Measurements from ENCODE around the gene HES6.
A peak's percentile ranks its signal among the peaks of the same experiment; 100 is the strongest.

HES6 gene

DNA sequence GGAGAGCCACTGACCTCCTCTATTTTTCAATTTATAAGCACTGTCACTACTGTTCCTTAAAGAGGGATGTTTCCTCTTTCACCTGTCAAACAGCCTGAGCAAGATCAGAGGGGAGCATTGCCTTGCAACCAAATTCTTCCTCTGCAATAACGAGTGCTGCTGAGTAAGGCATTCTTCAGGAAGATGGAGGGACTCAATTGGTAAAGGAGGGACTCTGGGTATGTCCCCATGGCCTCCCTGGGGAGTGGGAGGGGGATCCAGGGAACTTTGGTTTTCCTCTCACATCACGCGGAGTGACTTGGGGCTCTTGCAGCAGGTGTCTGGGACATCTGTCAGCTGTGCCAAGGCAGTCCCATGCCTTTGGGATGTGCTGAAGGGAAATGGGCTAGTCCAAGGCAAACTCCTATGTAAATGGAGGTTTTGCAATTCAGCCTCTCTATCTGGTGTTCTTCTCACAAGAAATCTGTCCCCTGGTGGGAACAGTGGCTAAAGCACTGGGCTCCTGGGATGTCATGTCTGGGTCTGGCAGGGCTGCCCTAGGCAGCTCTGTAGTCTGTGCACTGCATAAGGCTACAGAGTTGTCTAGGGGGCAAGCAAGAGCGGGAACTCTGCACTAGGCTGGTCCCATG is 14.4 kb upstream of the HES6 start:
- DNase-seq (ENCODE audit: low spot score) = no peak

DNA sequence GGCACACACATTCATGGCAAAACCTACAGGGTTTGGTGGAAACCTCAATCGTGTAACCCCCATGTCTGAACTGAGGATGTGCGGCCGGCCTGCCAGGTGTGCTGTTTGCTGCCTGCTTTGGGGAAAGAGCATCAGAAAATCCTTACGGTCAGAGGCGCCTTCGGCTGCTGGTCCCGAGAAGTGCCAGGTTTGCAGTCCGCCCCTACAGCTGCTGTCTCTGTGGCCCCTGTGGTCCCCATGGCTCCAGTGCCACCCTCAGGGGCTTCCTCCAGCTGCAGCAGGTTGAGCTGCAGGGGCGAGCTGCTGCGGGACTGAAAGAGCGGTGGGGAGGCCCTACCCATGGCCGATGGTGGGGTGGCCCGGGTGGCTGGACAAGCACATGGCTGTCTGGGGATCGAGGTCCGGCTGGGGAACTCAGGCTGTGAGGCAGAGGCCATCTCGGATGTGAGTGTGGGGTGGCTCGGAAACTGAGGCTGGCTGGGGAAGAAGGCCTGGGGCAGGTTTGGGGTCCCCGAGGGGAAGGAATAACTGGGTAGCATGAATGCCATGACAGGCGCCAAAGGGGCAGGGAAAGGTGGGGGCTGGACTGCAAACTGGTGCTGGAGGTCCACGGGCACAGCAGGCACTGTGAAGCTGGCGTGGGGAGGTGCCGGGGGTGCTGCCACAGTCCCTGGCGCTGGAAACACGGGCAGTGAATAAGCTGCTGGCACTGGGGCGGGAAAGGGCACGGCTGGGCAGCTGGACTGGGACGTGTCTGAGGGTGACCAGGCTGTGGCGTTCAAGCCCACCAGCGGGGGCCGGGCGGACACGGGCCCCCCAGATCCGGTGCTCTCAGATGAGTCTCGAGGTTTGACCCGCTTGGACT is 13.2 kb upstream of the HES6 start:
- DNase-seq (ENCODE audit: low spot score) = no peak

DNA sequence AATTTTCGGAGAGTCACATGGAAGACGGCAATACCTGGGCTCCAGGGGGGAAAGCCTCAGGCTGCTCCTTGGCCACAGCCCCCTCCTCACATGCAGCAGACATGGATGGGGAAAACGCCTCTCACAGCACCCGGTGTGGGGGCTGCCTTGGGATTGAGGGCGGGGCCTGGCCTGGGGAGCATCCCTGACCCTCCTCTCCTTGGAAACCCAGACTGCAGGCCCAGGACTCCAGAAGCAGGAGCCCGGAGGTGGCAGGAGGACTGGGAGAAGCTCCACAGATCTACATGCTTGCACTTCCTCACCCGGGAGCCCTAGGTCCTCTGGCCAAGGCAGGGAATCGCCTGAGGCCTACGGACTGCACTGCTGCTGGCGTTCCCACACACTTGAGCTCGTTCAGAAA is 12.1 kb upstream of the HES6 start:
- no peak for DNase-seq (ENCODE audit: low spot score)

DNA sequence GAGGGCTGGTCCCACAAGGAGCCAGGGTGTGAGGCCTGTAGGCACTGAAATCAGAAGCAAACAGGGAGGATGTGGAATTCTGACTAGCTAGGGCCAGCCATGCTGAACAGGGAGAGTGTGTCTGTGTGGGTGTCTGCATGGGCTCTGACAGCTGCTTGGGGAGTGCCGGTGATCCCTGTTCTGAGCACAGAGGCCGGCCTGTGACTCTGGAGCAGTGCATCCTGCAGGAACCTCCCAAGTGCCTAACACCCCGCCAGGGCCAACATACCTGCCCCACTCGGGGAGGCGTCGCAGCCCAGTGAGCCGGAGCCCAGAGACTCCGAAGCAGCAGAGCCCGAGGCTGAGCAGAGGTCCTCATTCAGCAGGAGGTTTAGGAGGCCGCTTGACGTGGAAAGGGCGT is 11.5 kb upstream of the HES6 start:
- DNase-seq (ENCODE audit: low spot score) = no peak

DNA sequence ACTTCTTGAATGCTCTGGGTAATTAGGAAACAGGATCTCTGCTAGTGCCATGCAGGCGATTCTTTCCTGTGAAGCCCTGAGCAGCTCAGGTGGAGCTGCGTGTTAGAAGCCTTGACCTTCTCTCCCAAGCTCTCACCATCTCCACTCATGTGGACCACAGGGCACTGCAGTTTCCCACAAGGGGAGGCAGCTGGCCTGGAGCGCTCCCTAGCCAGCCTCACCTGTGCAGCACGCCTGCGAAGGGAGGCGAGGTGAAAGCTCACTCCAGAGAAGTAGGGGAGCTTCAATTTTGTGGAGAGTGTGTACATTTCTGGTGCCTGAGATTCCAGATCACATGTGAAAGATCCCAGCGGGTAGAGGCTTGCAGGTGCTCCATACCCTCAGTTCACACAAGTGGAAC is 11.1 kb upstream of the HES6 start:
- DNase-seq (ENCODE audit: low spot score) = no peak

DNA sequence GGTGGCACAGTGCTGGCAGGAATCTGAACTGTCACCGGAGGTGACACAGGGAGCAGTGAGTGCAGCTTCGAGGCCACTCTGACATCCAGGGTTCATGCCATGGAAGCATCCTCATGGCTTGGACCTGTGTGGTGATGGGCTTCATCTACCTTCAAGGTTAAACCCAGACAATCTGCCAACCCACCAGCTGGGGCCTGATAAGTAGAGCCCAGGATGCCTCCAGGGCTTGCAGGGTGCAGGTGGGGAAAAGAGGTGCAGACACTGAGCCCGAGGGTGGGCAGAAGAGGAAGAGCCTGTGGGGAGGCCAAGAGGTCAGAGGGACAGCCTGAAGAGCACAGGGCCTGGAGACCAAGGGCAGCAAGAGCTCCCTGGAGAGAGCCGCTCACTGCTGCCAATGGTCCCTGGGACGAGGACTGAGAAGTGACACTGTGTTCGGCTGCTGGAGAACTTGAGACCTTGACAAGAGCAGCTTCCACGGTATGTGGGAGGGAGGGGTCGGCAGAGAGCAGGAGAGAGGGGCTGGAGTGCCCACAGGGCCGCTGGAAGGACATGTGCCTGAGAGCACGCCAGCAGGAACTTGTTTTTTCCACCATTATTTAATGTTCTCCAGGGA is 8.1 kb upstream of the HES6 start:
- DNase-seq (ENCODE audit: low spot score) = no peak

DNA sequence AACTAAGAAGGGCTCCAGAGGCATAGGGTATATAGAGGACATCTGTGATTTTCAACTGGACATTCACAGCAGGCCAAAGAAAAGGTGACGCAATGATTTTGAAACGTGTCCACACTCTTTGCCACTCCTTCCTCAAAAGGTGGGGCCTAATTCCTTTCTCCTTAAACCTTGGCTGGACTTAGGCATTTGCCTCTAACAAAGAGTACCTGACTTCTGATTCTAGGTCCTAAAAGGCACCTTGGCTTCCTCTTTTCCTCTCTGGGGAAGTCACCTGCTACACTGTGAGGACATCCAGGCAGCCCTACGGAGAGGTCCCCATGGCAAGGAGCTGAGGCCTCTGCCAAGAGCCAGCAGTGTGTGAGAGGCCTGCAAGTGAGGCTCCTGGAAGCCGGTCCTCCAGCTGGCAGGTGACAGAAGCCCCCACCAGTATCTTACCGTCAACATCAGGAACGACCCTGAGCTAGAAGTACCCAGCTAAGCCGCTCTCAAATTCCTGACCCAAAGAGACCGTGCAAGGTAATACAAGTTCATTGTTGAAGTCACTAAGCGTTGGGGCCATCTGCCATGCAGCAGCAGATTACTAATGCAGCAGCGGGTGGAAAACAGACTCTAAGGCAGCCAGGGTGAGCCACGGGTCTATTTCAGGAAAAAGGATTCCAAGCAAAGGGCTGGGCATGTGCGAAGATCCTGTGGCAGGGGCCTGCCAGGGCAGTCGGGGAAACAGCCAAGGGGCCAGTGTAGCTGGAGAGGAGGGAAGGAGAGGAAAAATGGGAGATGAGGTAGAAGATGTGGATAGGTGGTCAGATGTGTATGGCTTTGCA is 7.4 kb upstream of the HES6 start:
- no peak for DNase-seq (ENCODE audit: low spot score)

DNA sequence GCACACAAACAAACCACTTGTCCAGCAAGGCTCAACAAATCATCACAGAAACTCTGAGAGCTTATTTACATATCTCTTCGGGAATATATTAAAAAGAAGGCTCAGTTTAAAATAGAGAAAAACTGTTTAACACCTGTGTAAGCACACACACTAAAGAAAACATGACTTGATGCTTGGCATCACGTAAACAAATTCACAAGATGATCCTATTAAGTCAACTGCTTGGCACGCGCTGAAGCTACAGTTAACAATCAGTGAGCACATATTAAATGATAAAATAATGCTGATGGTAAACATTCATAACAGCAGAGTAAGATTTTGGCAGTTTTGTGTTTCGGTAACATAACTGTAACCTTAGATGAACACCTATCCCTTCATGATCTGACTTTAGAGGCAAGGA is 4.3 kb upstream of the HES6 start:
- no peak for DNase-seq (ENCODE audit: low spot score)

DNA sequence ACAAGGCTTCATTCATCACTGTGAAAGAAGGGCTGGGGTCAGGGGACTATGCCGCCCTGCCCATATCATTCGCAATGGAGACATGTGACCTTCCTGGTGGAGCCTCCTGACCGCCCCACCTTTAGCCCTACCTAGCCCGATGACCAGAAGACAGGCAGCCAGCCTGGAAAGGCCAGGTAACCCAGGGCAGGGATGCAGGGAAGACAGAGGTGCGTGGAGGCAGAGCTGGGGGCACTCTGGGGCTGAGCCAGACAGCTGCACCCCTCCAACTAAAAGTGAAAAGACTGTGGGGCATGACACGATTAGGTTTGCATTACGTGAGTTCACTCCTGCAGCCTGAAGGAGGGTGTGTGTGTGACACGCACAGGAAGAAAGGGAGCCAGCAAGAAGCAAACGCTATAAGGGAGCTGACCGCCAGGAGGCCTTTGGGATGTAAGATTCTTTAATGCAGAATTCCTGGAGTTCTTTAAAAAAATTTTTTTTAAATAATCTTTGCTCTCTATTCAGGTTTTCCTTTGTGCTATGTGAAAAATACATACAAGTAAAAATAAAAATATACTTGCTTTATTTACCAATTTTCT is 3.7 kb upstream of the HES6 start:
- no peak for DNase-seq (ENCODE audit: low spot score)

DNA sequence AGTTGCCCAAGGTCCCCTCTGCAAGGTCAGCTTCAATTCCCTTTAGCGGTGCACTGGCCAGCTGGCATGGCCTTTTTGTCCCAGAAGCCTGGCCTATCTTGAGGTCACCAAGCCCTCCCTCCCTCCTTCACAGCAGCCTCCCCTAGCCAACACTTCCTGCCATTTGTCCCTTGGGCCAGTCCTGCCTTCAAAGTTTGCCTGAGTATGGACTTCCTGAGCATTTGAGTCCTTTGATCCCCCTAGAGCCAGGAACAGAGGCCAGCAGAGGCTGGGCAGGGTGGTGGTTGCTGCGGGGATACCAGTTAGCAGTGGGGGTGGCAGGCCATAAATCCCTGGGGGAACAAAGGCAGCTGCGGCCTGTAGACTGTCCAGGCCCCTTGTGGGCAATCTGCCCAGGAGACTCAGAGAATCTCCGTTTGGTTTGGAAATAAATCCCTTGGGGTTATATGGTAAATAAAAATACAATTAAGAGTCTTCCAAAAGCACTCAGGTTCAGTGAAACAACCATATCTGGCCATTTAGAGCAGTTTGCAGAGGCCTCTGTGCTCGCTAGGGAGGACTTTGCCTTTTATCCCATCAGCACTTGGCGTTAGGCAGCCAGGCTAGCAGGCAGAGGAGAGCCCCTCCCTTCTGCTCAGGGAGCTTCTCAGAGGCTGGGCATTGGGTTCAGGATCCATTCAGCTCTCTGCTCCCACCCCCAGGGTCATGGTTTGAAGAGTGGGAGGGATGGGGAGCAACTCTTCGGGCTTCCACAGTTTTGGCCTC is 3.1 kb upstream of the HES6 start:
- DNase-seq (ENCODE audit: low spot score) = peak; percentile 32

DNA sequence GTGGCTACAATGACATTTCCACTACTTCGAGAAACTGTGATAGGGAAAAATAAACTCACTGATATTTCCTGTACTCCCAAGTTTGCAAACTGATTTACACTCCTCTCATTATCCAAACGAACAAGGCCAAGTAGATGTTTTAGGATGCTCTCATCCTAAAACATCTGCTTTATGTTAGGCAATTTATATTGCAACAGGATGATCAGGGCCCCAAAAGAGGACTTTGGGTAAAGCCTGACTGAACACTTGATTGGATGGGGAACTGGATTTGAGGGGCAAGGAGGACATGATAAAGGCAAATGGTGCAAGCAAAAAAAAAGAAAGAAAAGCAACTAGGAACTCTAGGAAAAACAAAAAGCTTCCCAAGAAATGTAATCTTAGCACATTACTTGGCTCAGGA is 2.1 kb upstream of the HES6 start:
- DNase-seq (ENCODE audit: low spot score) = no peak

DNA sequence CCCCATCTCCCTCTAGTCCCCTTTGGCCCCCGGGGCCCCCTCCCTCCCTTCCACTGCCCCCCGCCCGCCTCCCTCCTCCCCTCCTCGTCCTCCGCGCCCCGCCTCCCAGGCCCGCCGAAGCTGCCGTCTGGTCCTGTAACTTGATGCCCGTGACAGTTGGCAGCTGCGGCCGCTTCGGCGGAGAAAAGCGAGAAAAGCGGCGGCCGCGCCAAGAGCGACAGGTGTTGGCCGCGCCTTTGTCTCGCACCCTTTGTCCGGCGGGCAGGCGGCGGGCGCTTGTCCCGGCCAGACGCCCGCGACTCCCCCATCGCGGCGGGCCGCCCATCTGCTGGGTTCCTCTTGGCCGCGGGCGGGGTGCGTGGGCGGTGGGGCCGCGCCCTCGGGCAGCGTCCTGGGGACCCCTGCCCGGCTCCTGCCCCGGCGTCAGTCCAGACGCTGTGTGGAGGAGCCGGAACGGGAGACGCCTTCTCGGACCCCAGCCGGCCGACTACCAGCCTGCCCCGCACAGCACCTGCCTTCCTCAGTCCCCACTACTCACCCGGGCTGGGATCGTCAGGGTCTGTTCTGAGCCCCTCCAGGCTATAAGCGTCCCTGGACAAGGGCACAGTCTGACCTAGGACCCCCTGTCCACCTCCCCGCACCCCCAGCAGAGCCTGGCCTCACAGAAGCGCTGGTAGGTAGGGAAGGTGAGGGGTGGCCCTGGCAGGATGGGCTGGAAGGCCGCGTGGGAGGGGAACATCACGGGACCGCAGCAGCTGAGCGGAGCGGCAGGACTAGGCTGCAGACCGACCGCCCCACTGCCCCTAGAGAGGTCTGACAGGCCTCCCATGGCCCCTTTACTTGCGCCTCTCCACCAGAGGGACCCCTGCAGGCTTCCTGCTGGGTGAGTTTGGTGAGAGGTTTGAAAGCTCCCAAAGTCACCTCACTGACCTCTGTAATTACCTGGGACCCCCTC is 1.2 kb upstream of the HES6 start:
- DNase-seq (ENCODE audit: low spot score) = peak; percentile 79

DNA sequence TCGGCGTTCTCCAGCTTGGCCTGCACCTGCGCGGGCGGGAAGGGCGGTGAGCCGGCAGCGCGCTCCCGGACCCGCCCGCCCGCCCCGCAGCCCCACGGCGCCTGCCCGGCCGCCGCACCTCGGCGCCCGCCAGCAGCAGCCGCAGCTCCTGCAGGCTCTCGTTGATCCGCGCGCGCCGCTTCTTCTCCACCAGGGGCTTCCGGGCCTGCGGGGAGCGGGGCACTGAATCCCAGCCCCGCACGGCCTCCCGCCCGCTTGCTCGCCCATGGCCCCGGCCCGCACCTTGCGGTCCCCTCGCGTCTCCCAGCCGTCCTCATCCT is 335 bp downstream of the HES6 start:
- DNase-seq (ENCODE audit: low spot score) = peak; percentile 26

DNA sequence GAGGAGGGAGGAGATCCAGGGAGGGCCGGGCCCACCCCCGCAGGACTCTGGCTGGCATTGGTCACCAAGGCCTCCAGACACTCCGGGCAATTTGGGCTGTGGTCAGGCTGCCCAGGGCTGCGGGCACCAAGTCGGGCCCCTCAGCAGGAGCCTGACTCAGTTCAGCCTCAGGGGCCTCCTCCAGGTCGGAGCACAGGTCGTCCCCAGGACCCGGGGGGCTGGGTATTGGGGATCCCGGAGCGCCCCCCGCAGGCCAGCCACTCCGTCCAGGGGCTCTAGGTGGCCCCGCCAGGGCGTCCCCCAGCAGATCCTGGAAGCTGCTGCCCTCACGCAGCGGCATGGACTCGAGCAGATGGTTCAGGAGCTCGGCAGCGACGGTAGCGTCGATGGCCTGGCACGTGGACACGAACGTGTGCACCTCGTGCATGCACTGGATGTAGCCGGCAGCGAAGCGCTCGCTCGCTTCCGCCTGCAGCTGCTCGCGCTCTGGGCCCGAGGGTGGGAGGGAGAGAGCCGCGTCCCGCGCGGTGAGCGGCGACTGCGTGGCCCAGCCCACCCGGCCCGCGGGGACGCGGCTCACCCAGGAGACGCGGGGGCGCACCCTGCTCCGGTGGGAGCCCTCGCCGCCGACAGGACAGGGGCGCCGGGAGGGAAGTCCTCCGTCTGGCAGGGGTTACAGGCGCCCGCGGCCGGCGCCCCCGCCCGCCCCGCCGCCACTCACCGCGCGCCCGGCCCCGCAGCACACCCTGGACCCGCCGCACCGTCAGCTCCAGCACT is 884 bp downstream of the HES6 start:
- peak; percentile 22 for DNase-seq (ENCODE audit: low spot score)

DNA sequence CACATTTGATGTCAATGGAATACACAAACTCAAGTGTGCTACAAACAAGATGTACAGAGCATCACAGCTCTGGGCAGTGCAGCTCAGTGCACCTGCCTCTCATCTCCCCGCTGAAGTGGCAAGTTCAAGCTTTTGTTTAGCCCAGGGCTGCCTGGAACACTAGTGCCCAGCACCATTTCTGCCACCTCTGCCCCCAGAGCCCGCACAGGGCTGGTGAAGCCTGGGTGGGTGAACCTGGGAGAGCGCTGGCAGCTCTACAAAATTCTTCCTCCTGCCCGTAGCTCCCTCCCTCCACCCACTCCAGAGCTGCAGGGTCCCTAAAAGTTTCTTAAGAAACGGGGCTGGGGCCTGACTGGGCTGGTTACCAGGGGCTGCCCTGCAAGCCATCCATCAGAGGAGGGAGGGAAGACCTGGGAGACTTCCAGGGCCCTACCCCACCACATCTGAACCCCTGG is 1.5 kb downstream of the HES6 start:
- no peak for DNase-seq (ENCODE audit: low spot score)

DNA sequence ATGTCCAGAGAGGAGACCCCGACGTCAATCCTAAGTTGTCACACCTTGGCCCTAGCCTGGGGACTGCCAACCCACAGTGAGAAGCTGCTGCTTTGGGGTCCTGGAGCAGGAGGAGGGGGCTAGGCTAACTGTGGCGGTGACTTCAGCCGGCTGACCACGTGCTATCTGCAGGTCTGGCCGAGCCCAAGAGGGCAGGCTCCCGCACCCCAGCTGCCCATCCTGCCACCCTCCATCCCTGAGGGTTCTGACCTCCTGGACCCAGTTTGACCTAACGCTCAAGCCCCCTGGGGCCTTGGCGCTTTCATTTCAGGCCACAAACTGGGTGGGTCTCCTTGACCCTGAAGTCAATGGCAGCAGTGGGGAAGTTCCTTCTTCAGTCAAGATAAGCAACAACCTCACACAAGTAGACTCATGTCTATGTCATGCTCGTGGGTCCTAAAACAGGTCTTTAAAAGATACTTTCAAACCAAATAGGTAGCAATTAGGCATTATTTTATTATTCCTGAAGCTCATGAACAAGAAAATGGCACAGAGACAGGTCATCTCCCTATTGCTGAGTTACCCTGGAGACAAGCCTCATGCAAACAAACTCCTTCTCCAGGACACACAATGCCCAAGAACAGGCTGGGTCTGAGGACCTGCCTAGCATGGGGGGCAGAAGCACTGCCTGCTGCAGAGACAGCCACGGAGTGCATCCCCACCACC is 2.3 kb downstream of the HES6 start:
- DNase-seq (ENCODE audit: low spot score) = no peak

DNA sequence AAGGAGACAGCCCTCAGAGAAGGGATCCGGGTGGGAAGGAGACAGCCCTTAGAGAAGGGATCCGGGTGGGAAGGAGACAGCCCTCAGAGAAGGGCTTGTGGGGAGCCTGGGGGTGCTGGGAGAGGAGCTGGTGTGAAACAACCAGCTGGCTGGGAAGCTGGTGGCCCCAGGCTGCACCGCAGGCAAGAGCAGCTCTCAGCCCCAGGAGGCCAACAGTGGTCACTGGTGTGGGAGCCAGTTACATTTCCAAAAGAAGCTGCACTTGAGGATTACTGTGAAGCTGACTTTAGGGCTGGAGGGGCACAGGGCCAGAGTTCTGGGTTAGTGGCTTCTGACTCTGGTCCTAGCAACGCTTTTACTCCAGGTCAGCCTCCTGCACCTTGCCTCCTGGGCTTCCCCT is 3.3 kb downstream of the HES6 start:
- DNase-seq (ENCODE audit: low spot score) = no peak

DNA sequence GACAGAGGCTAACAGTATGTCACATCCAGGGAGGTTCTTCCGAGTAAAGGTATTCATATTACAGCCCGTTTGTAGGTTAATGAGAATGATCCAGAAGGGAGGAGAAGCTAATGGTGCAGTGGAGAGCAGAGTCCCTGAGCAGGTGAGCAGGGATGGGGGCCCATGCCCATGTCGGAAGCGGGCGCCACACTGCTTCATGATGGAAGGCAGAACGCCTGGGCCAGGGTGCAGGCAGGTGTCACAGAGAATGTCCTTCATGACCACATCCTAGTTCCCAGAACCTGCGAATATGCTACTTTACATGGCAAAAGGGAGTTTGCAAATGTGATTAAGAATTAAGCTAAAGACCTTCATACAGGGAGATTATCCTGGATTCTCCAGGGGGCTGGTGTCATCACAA is 4.0 kb downstream of the HES6 start:
- DNase-seq (ENCODE audit: low spot score) = no peak

DNA sequence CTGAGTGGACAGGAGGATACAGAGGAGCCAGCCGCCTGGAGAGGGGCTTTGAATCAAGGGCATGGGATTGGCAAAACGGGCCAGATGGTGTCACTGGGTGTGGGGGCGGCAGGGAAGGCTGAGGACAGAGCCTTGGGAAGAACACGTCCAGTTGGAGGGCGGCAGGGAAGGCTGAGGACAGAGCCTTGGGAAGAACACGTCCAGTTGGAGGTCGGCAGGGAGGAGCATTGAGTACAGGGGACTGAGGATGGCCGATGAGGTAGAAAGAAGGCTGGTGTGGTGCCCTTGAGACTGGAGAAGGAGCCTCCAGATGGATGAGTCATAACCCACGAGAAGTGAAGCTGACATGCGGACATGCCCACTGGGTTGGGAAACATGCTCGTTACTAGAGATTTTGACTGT is 4.5 kb downstream of the HES6 start:
- DNase-seq (ENCODE audit: low spot score) = no peak

All from SW480 (cell line).